Activated naive CD8-positive, alpha-beta T cell treated with anti-CD3 and anti-CD28 coated beads, Interleukin-2, amount 10 ng/mL, durations not matched to agents 7 days and 5 days (primary cell): ENCODE results near the gene SNCB. TPM values are rescaled to one million over a fixed set of nuclear protein-coding genes. Genes with fewer than 3 reads are reported as not detected.

Source experiments
- ATAC-seq: fragments of 150-1000 bp; cut with Tn5 transposase; one replicate; pipeline ENCODE4 v1.10.0; 2021; ENCODE audit warnings: low read depth, moderate library complexity
- POLR2A ChIA-PET: fragments of 350-600 bp; sonication (Branson Sonifier 250); formaldehyde crosslinking; loops from one replicate; lab custom pipeline; 2021; ENCODE audit warnings: antibody characterized with exemption; lab: Charles Lee
- DNase-seq: peaks from one replicate; pipeline ENCODE4 v3.0.0; 2021
- H3K27ac Mint-ChIP-seq: one replicate; pipeline ENCODE4 v1.8.0; 2022; ENCODE audit warnings: mild to moderate bottlenecking, mixed read lengths
- H3K27me3 Mint-ChIP-seq: one replicate; pipeline ENCODE4 v1.8.0; 2022; ENCODE audit warnings: mild to moderate bottlenecking, moderate library complexity, mixed read lengths
- H3K36me3 Mint-ChIP-seq: one replicate; pipeline ENCODE4 v1.8.0; 2021; ENCODE audit warnings: mild to moderate bottlenecking, mixed read lengths
- H3K4me1 Mint-ChIP-seq: one replicate; pipeline ENCODE4 v1.8.0; 2021; ENCODE audit warnings: mixed read lengths
- H3K4me3 Mint-ChIP-seq: one replicate; pipeline ENCODE4 v1.8.0; 2022; ENCODE audit warnings: mild to moderate bottlenecking, moderate library complexity, mixed read lengths
- H3K9me3 Mint-ChIP-seq: one replicate; pipeline ENCODE4 v1.8.0; 2021; ENCODE audit warnings: mixed read lengths
- total RNA-seq, 2 experiments: library from RNA; stranded (reverse); gene quantifications; one replicate each; pipeline ENCODE4 v1.2.3, GENCODE V29; 2021

SNCB gene
- total RNA-seq, result under 1 TPM in 1 of 2 experiments, not detected in 1; 0.28 TPM

DNA sequence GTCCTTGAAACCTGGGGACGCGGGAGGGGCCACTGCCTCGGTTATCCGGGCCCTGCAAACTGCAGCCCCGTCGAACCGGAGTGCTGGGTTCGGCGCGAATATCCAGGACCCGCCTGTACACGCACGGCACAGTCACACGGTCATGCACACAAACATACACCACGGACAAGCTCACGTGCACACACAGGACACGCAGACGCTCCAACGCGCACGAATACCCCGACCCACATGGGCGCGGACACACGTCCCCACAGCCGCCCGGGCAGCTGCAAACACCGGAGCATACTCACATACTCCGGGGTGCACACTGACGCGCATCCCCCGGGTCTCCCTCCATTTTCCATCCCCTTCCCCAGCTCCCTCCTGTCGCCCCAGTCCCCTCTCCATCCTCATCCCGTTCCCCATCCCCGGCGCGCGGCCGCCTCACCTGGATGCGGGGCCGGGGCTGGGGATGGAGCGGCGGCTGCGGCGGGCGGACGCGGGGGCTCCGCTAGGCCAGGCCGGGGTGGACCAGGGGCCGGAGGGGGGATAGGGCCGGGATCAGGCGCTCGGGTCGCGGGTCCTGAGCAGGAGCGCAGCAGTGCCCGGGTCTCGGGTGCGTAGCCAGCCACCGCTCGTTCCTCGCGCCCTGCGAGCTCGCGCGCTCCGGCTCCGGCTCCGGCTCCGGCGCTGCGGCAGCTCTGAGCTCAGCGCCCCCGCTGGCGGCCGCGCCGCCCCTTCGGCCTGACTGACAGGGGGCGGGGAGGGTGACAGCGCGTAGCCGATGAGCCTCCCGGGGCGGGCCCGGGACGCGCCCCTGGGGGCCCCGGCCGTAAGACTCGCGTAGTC, at the start of gene SNCB, which contains the start of gene EIF4E1B:
SNCB (minus strand) TSS at position 682 of the 828 bp plus-strand sequence. CDS start 880 bp downstream, outside the sequence.
EIF4E1B (plus strand) TSS at position 823 of the 828 bp plus-strand sequence. CDS start 12,113 bp downstream, outside the sequence.
- peak within 1 kb of the TSS; percentile 64 for H3K4me3 Mint-ChIP-seq
- no peak within 1 kb of the TSS for H3K27ac Mint-ChIP-seq
- POLR2A ChIA-PET, result interaction anchor here (0.9 to 1.7 kb wide), 4 partner anchors 8 to 17 kb away, joined by 3 to 8 read pairs (median 3); partner anchors contain the start of gene TSPAN17
- H3K4me1 Mint-ChIP-seq, result peaks cover 17% of the 10 kb centered on the region
- ATAC-seq (peak; percentile 92), DNase-seq (peak; percentile 78)
- no peaks in the 10 kb centered on the region for H3K9me3 Mint-ChIP-seq
- no peaks in the 10 kb centered on the region for H3K36me3 Mint-ChIP-seq
- H3K27me3 Mint-ChIP-seq, result peaks cover 75% of the 10 kb centered on the region

DNA sequence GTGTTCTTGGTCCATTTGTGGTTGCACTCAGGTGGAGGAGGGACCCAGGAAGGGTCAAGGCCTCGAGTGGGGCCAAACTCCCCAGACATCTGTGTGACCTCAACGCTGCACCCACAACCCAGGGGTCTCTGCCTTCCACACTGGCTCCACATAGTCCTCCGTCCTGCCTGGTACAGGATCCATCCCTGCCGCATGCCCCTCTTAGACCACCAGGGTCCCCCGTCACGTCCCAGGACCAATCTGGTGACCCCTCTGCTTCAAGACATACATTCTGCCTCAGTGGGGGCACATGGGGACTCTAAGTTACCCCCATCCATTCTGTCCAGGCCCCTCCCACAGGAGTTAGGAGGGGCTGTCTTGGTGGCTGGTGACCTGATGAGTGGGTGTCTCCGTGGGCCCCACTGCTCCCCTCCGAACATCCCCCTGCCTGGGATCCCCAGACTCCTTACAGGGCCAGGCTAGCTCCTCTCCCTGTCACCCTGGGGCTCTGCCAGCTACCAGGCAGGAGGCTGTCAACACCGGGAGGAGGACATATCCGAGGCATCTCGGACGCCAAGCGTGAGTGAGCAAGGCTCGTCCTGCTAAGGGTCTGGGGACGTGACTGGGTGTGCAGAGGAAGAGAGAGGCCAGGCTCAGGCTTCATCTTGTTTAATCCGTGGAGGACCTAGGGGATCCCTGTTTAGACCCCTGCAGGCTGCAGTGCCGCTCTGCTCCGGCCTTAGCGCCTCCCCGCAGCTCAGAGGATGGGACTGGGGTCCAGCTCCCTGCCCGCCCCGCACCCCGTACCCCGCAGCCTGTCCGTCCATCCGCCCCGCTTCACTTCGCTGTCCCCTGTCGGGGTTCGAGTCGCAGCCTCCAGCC, 49.3 kb upstream of the SNCB start:
- Mint-ChIP-seq H3K27me3 (peaks cover 39% of the 10 kb centered on the region), H3K4me1 (no peaks in the 10 kb centered on the region), H3K27ac (no peak overlapping the region), H3K36me3 (no peaks in the 10 kb centered on the region), H3K4me3 (no peak overlapping the region), H3K9me3 (no peaks in the 10 kb centered on the region)
- POLR2A ChIA-PET, result no interaction called here
- DNase-seq (no peak), ATAC-seq (no peak)

DNA sequence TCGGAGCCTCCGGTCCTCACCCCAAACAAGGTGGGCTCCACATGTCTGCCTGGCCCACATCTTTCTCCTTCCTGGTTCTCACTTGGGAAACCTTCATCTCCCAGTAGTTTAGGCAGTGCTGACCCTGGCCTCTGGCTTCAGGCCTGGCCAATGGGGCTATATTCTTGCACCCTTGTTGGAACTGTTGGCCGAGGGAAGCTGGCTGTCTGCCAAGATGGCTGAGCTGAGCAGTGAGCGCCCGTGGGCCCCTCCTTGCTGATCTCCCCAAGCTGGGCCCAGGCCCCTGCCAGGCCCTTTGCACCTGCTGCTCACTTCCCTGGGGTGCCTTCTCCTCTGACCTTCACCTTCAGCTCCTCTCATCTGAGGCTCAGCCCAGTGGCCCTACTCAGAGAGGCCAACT, 48.2 kb upstream of the SNCB start:
- Mint-ChIP-seq H3K27me3 (peaks cover 40% of the 10 kb centered on the region), H3K27ac (no peak overlapping the region), H3K9me3 (no peaks in the 10 kb centered on the region), H3K4me1 (no peaks in the 10 kb centered on the region), H3K36me3 (no peaks in the 10 kb centered on the region), H3K4me3 (no peak overlapping the region)
- POLR2A ChIA-PET, result no interaction called here
- DNase-seq (no peak), ATAC-seq (no peak)

DNA sequence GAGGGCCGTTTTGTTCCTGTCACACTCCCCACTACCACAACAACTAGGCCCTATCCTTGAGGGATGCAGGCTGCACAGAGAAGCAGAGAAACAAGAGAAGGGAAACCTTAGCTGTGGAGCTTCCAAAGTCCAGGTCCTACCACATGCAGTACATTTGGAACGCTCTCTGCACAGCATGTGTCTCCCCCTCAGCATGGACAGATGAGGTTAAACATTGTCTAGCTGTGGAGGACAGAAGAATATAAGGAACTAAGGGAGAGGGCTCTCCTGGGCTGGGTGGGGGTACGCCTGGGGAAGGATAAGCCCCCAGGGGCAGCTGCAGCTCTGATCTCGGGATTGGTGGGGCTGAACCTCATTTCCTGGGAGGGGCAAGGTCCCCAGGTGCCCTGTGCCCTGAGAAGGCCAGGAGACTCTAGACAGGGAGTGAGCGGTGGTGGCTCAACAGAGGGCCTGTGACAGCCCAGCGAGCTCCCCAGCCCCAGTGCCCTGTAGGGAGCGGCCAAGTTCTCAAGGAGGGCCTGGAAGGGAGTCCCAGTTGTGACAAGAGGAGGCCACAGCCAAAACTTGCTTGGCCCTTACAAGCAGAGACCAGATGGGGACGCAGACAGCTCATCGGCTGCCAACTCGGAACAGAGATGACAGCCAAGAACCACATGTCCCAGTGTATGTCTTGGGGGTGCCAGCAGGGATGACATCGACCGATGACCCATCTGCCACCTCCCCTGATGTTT, 47.0 kb upstream of the SNCB start:
- no peak overlapping the region for H3K4me3 Mint-ChIP-seq
- H3K36me3 Mint-ChIP-seq, result no peaks in the 10 kb centered on the region
- peaks cover 34% of the 10 kb centered on the region for H3K27me3 Mint-ChIP-seq
- ATAC-seq (no peak), DNase-seq (no peak)
- H3K9me3 Mint-ChIP-seq, result no peaks in the 10 kb centered on the region
- no peaks in the 10 kb centered on the region for H3K4me1 Mint-ChIP-seq
- no peak overlapping the region for H3K27ac Mint-ChIP-seq
- POLR2A ChIA-PET, result no interaction called here

DNA sequence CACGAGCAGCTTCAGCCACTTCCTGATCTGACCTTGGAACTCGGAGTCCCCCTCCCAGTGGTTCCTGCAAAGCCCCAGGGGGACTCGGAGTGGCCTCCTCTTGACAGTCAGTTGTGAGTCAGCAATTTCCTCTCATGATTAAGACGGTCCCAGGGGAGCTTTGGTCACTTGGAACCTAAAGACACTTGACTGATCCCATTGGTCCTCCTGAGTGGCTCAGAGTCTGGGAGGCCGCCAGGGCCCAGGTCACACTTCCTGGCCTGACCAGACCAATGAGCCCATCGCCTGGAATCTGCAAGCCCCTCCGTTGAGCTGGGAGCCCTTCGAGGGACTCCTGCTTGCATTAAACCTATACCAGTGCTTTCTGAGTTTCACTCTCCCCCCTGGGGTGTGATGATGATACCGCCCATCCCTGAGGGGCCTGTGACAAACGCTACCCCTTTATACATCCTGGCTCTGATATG, 46.1 kb upstream of the SNCB start:
- H3K27me3 Mint-ChIP-seq, result peaks cover 25% of the 10 kb centered on the region
- ATAC-seq (no peak), DNase-seq (no peak)
- no peaks in the 10 kb centered on the region for H3K4me1 Mint-ChIP-seq
- H3K9me3 Mint-ChIP-seq, result no peaks in the 10 kb centered on the region
- H3K4me3 Mint-ChIP-seq, result no peak overlapping the region
- no peak overlapping the region for H3K27ac Mint-ChIP-seq
- POLR2A ChIA-PET, result no interaction called here
- H3K36me3 Mint-ChIP-seq, result no peaks in the 10 kb centered on the region

DNA sequence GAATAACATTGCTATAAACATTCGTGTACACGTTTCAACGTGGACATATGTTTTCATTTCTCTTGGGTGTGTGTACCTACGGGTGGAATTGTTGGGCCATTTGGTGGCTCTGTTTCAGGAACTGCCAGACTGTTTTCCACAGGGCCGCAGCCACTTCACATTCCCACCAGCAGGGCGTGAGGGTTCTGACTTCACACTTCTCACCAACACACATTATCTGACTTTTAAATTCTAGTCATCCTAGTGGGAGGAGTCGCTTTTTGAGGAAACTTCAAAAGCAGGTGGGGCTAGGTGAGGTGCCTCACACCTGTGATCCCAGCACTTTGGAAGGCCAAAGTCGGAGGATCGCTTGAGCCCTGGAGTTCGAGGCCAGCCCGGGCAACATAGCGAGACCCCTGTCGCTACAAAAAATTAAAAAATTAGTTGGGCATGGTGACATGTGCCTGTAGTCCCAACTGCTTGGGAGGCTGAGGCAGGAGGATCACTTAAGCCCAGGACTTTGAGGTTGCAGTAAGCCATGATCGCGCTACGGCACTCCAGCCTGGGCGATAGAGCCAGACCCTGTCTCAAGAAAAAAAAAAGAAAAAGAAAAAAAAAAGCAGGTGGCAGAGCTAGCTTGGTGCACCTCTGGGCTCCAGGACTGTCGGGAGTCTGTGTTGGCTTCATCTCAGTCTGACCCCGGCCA, 45.5 kb upstream of the SNCB start:
- no peaks in the 10 kb centered on the region for H3K9me3 Mint-ChIP-seq
- no peak overlapping the region for H3K27ac Mint-ChIP-seq
- DNase-seq (no peak), ATAC-seq (no peak)
- POLR2A ChIA-PET, result no interaction called here
- H3K36me3 Mint-ChIP-seq, result no peaks in the 10 kb centered on the region
- H3K4me1 Mint-ChIP-seq, result no peaks in the 10 kb centered on the region
- H3K27me3 Mint-ChIP-seq, result peaks cover 26% of the 10 kb centered on the region
- H3K4me3 Mint-ChIP-seq, result no peak overlapping the region

DNA sequence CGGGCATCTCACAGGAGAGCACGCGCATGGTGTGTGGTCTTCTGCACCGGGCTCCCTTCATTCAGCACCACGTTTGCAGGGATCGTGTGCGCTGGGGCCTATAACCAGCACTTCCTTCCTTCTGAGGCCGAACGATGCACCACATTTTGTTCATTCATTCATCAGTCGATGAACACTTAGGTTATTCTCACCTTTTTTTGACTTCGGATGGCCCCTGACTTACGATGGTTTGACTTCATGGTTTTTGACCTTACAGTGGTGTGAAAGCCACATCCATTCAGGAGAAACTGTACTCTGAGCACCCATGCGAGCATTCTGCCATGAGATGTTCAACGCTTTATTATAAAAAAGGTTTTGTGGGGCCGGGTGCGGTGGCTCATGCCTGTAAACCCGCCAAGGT, 44.5 kb upstream of the SNCB start:
- no peak overlapping the region for H3K27ac Mint-ChIP-seq
- DNase-seq, result no peak
- POLR2A ChIA-PET, result no interaction called here
- H3K4me1 Mint-ChIP-seq, result no peaks in the 10 kb centered on the region
- H3K4me3 Mint-ChIP-seq, result no peak overlapping the region
- no peaks in the 10 kb centered on the region for H3K9me3 Mint-ChIP-seq
- H3K36me3 Mint-ChIP-seq, result no peaks in the 10 kb centered on the region
- peaks cover 23% of the 10 kb centered on the region for H3K27me3 Mint-ChIP-seq
- no peak for ATAC-seq

DNA sequence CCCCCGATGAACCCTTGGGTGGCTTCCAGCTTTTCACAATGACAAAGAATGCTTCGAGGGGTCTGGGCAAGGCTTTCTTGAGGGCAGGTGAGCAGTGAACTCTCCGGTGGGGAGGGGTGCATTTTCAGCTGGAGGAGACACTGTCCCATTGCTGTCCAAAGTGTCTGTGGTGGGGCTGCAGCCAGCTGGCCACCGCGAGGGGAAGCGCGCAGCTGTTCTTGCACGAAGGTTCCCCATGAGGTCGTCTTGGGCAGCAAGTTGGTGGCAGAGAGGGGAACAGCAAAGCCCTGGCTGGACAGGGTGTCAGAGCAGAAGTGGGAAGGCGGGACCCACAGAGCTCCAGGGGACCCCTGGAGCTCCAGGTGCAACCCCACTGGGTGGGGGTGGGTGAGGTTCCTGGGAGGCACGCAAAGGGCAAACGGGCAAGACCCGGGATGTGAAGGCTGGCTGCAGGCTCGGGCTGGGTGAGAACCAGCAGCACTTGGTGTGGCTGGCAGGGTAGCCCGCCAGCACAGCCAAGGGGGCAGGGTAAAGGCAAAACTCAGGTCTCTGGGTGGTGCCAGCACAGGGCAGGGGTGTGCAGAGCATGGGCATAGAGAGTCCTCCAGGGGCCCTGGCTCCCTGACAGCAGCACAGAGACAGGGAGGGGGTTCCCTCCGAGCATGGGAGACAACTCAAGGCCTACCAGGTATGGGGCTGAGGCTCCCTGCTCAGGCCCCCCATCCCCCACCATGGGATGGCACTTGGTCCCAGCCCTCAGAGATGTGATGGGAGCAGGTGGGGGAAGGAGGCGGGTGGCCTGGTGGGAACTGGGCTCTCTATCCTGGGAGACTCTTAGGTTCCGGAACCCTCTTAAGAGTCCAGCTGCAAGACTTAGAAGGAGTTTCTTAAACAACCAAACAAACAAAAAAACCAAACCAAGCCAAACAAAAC, 43.6 kb upstream of the SNCB start:
- Mint-ChIP-seq H3K27ac (no peak overlapping the region), H3K4me3 (no peak overlapping the region), H3K9me3 (no peaks in the 10 kb centered on the region), H3K4me1 (no peaks in the 10 kb centered on the region), H3K36me3 (no peaks in the 10 kb centered on the region), H3K27me3 (peaks cover 21% of the 10 kb centered on the region)
- DNase-seq, result no peak
- no peak for ATAC-seq
- POLR2A ChIA-PET, result no interaction called here

DNA sequence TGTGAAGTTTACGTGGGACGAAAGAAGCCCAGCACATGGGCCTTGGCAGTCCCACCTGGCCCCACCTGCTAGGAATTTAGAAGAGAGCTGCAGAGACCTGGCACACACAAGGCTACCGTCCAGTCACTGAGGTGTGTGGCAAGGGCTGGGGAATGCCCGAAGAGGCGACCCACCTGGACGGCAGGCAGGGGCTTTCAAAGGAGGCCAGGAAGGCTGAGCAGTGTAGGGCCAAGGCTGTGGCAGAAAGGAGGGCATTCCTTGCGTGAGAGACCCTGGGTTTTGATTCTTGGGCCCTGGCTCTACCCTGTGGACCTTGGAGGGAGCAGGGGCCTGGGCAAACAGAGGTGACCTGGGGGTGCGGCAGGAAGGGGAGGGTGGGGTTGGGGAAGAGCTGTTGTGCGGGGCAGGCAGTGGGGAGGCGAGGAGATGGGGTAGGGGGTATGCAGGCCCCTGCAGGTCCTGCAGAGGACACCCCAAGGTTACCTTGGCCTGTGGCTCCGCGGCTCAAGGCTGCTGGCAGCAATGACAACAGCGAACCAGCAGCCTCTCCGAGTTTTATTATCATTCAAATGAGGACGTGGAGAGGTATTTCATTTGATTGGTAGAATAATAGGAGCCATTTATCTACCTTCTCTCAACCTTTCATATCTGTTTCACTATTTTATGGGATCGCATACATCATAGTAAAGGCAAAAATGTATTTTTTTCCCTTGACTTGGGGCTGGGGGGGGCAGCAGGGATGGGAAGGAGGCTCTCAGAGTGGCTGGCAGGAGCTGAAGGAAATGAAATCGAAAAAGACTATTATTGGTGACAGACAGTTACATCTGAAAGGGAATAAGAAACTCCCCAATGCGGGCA, 41.8 kb upstream of the SNCB start:
- no peaks in the 10 kb centered on the region for H3K4me1 Mint-ChIP-seq
- no peak for ATAC-seq
- no peaks in the 10 kb centered on the region for H3K36me3 Mint-ChIP-seq
- no peak overlapping the region for H3K4me3 Mint-ChIP-seq
- no peaks in the 10 kb centered on the region for H3K9me3 Mint-ChIP-seq
- no peak overlapping the region for H3K27ac Mint-ChIP-seq
- H3K27me3 Mint-ChIP-seq, result peaks cover 20% of the 10 kb centered on the region
- POLR2A ChIA-PET, result no interaction called here
- DNase-seq, result no peak

DNA sequence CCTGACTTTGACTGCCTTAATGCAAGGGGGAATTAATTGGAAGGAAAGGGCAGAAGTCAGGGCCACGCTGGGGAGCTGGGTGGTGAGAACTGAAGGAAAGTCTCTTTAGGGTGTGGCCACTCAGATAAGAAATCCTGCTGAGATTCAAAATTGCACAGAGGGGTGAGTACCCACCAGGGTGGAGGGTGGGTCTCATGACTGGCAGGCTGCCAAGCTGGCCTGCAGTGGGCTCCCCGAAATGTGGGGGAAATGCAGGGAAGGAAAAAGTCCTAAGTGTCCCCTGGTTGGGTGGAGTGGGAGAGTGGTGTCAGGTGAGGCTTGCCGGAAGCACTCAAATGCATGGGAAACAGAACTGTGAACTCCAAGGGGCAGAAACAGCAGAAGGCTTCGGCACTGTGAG, 41.1 kb upstream of the SNCB start:
- H3K27ac Mint-ChIP-seq, result no peak overlapping the region

DNA sequence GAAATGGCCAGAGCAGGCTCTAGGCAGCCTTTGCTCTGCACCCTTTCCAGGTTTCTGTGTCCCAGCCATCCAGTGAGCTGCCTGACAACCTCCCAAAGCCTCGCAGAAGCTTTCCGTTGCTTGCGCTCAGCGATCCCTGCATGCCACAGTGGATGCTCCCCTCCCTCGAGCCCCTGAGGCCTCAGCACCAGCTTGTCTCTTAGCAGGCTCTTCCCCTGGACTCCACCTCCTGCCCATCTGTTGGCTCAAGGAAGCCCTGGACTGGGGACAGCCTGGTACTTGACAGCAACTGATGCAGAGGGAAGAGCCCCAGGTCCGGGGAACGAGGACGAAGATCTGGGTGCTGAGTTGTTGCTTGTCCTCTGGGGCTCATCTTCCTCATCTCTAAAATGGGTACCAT, 40.1 kb upstream of the SNCB start:
- POLR2A ChIA-PET, result no interaction called here
- H3K9me3 Mint-ChIP-seq, result no peaks in the 10 kb centered on the region
- H3K4me3 Mint-ChIP-seq, result no peak overlapping the region
- H3K4me1 Mint-ChIP-seq, result no peaks in the 10 kb centered on the region
- DNase-seq (no peak), ATAC-seq (no peak)
- no peak overlapping the region for H3K27ac Mint-ChIP-seq
- no peaks in the 10 kb centered on the region for H3K36me3 Mint-ChIP-seq
- peaks cover 19% of the 10 kb centered on the region for H3K27me3 Mint-ChIP-seq

More for the DNA sequence above, 41.1 kb upstream of the SNCB start:
- Mint-ChIP-seq H3K27me3 (peaks cover 18% of the 10 kb centered on the region), H3K4me1 (no peaks in the 10 kb centered on the region), H3K4me3 (no peak overlapping the region), H3K36me3 (no peaks in the 10 kb centered on the region), H3K9me3 (no peaks in the 10 kb centered on the region)
- POLR2A ChIA-PET, result no interaction called here
- ATAC-seq, result no peak
- no peak for DNase-seq
